ENCODE measurements around the gene CLDN9.
"Not testable (repeated sequence)": the region's sequence is repeated elsewhere in the genome, so short reads cannot be mapped to it uniquely, and the experiment has no call there.

Gene CLDN9

DNA sequence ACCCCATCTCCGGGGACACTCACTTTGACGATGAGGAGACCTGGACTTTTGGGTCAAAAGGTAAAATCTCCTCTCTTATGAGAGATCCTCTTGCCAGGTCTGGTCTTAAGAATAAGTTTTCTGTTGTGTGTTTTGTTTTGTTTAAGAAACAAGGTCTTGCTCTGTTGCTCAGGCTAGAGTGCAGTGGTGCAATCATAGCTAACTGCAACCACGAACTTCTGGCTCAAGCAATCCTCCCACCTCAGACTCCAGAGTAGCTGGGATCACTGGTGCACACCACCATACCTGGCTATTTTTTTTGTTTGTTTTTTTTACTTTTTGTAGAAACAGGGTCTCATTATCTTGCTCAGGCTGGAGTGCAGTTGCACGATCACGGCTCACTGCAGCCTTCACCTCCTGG, 37.8 kb downstream of the CLDN9 start:
- no peak overlapping the region for H3K4me3 ChIP-seq (ENCODE audit: low read depth, low read length)
- DNase-seq (ENCODE audit: low read depth): no peak

DNA sequence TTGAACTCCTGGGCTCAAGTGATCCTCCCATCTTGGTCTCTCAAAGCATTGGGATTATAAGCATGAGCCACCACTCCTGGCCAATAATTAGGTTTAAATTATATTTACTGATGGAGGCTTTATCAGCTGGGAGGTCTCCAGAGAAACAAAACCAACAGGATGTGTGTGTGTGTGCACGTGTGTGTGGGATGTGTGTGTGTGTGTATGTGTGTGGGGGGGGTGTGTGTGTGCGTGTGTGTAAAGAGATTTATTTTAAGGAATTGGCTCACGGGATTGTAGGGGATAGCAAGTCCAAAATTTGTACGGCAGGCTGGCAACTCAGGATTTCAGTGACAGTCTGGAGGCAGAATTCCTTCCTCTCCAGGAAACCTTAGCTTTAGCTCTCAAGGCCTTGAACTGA, 38.3 kb downstream of the CLDN9 start:
- no peak for DNase-seq (ENCODE audit: low read depth)
- H3K4me3 ChIP-seq (ENCODE audit: low read depth, low read length): no peak overlapping the region

DNA sequence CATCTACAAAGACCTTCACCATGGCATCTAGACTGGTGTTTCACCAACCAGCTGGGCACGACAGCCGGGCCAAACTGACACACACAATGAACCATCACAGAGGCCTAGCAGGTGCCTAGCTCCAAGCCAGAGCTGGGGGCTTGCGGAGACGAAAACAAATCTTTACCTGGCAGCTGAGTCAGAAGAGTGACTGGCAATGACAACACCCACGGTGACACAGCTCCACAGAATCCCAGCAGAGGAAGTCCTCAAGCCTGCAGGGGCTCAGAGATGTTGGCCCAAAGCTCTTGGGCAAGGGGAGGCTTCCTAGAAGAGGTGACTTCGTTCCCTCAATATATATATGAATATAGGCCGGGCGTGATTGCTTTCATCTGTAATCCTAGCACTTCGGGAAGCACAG, 38.8 kb downstream of the CLDN9 start:
- H3K4me3 ChIP-seq (ENCODE audit: low read depth, low read length): no peak overlapping the region
- DNase-seq (ENCODE audit: low read depth): no peak

DNA sequence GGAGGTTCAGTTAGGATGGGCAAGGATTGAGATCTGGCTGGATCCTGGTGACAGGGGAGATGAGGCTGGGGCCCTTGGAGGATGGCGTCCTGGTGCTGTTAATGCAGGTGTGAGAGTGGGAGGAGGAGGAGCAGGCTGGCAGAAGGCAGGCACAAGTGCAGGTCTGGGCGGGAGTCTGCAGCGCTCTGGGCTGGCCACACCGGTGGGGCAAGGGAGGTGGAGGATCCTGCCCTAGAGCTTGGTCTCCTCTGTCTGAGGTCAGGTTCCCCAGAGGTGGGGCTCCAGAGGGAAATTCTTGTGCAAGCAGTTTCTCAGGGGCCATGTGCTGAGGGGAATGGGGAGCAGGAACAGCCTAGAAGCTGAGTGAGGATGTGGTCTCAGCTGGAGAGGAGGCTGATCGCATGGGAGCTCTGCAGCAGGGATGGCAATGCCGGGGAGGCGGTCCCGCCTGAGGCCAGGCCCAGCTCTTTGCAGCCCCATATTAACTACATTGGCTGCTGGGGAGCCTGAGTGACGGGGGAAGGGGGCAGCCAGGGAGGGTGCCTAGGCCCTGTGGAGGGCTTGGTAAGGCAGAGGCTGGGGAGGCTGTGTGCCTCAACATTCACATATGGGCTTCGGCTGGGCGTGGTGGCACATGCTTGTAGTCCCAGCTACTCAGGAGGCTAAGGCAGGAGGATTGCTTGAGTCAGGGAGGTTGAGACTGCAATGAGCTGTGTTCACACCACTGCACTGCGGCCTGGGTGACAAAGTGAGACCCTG, 40.0 kb downstream of the CLDN9 start:
- not testable (repeated sequence) for DNase-seq (ENCODE audit: low read depth); H3K4me3 ChIP-seq (ENCODE audit: low read depth, low read length)

DNA sequence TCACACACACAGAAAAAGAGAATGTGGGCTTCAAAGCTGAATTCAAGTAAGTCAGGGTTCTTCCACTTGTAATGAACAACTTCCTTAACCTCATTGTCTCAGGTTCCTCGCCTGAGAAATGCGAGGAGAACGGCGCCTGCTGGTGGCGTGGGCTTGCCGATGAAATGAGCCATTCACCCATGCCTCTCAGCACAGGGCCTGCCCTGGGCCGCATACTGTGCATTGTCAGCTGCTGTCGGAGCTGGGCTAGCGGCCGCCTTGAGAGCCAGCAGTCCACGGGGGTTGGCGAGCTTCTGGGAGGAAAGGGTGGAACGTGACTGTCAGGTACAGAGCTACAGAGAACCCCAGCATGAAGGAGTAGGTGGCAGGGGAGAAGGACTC, 40.6 kb downstream of the CLDN9 start:
- H3K4me3 ChIP-seq (ENCODE audit: low read depth, low read length); DNase-seq (ENCODE audit: low read depth): not testable (repeated sequence)

DNA sequence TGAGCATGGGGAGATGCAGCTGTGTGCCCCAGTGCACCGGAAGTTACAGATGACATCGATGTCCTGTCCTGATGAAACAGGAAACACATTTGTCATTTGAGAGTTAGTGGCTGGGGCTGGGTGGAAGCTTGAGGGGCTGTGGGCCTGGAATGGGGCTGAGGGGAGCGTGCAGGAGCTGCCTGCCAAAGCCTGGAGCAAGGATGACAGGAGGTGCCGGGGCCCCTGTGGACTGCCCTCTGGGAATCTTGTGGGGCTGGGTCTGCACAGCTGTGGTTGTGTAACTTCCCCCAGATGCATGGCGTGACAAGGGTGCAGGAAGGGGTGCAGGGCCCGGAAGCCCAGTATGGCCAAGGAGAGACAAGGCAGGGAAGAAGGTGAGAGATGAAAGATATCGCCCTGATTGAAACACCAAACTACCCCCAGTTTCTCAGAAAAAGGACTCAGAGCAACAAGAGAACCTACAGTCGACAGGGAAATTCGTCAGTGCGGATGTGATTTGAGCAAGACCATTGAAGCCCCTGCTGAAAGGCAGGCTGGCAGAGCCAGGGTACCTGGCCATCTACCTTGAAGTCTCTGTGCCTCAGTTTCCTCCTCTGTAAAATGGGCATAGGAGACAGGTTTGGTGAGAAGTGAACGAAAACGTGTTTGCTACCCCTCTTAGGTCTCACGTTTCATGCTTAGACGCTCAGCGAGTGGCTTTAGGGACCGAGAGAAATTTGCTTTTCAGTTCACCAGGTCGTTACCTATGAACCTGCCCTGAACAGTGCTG, 42.4 kb downstream of the CLDN9 start:
- no peak for DNase-seq (ENCODE audit: low read depth)
- no peak overlapping the region for H3K4me3 ChIP-seq (ENCODE audit: low read depth, low read length)

DNA sequence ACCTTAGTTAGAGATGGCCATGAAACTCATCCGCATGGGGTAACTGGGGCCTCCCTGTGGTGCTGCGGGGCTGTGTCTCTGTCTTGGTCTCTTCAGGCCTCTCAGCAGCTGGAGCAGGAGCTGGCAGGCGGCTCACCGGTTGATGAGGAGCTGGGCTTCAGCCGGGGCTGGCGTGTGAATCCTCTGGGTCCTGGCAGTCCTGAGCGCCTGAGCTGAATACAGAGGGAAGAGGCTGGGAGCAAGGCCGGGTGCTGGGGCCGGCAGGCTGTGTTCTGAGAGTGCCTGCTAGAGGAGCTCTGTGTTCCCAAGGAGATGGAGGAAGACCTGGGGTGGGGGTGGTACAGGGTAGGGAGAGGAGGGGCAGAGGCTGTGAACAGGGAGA, 43.0 kb downstream of the CLDN9 start:
- H3K4me3 ChIP-seq (ENCODE audit: low read depth, low read length); DNase-seq (ENCODE audit: low read depth): not testable (repeated sequence)

DNA sequence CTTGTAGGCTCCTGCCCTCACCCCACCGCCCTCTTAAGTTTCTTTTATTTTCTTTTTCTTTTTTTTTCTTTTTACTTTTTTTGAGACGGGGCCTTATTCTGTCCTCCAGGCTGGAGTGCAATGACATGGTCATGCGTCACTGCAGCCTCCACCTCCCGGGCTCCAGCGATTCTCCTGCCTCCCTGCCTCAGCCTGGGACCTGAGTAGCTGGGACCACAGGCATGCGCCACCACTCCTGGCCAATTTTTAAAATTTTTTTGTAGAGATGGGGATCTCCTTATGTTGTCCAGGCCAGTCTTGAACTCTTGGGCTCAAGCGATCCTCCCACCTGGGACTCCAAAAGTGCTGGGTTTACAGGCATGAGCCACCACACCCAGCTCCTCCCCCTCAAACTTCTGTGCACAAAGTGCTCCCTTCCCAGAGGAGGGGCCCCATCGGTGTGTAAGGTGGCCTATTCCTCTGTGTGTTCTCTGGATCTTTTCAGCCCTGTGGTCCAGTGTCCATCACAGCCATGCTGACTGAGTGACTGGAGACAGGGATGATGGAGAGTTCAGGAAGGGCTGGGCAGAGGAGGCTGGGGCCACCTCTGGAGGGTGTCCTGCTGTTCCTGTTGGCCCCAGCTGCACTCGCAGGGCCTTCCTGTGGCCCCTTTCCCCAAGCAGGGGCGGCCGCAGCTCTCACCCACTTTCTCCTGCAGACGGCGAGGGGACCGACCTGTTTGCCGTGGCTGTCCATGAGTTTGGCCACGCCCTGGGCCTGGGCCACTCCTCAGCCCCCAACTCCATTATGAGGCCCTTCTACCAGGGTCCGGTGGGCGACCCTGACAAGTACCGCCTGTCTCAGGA, 43.8 kb downstream of the CLDN9 start:
- no peak for DNase-seq (ENCODE audit: low read depth)
- H3K4me3 ChIP-seq (ENCODE audit: low read depth, low read length): no peak overlapping the region

DNA sequence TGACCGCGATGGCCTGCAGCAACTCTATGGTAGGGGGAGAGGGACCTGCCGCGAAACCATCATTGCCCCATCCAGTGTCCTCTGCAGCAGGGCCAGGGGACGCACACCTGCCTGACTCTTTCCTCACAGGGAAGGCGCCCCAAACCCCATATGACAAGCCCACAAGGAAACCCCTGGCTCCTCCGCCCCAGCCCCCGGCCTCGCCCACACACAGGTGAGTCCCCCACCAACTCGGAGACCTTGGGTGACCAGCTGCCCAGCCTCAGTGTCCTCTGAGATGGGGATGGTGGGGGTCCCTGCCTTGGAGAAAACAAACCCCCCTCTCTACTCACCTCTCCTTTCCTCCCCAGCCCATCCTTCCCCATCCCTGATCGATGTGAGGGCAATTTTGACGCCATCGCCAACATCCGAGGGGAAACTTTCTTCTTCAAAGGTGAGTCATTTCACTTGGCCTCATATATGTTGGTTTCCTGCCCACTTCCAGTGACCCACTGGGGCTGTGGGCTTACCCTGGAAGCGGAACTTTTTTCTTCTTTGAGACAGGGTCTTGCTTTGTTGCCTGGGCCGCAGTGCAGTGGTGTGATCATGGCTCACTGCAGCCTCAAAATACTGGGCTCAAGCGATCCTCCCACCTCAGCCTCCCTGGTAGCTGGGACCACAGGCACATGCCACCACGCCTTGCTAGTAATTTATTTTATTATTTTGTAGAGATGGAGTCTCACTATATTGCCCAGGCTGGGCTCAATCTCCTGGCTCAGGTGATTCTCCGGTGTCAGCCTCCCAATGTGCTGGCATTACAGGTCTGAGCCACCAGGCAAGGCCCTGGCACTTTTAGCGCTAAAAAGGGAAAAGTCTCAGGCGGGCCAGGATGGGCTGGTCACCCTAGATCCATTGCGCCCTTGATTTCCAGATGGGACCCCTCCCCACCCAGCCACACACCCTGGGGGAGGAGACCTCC, 44.7 kb downstream of the CLDN9 start:
- peak overlapping the region; percentile 86 for H3K4me3 ChIP-seq (ENCODE audit: low read depth, low read length)
- no peak for DNase-seq (ENCODE audit: low read depth)

DNA sequence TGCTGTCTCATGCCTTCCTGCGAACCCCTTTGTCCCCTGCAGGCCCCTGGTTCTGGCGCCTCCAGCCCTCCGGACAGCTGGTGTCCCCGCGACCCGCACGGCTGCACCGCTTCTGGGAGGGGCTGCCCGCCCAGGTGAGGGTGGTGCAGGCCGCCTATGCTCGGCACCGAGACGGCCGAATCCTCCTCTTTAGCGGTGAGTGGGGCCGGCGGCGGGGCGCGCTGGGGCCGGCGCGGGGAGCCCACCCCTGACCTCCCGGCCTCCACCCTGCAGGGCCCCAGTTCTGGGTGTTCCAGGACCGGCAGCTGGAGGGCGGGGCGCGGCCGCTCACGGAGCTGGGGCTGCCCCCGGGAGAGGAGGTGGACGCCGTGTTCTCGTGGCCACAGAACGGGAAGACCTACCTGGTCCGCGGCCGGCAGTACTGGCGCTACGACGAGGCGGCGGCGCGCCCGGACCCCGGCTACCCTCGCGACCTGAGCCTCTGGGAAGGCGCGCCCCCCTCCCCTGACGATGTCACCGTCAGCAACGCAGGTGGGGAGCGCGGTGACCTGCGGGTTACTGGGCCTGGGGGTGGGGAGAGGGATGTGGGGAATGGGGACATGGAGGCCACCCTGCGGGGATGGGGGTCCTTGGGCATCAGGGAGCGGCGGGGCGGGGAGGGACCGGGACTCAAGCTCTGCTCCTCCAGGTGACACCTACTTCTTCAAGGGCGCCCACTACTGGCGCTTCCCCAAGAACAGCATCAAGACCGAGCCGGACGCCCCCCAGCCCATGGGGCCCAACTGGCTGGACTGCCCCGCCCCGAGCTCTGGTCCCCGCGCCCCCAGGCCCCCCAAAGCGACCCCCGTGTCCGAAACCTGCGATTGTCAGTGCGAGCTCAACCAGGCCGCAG, 45.7 kb downstream of the CLDN9 start:
- no peak for DNase-seq (ENCODE audit: low read depth)
- H3K4me3 ChIP-seq (ENCODE audit: low read depth, low read length): peak overlapping the region; percentile 86

DNA sequence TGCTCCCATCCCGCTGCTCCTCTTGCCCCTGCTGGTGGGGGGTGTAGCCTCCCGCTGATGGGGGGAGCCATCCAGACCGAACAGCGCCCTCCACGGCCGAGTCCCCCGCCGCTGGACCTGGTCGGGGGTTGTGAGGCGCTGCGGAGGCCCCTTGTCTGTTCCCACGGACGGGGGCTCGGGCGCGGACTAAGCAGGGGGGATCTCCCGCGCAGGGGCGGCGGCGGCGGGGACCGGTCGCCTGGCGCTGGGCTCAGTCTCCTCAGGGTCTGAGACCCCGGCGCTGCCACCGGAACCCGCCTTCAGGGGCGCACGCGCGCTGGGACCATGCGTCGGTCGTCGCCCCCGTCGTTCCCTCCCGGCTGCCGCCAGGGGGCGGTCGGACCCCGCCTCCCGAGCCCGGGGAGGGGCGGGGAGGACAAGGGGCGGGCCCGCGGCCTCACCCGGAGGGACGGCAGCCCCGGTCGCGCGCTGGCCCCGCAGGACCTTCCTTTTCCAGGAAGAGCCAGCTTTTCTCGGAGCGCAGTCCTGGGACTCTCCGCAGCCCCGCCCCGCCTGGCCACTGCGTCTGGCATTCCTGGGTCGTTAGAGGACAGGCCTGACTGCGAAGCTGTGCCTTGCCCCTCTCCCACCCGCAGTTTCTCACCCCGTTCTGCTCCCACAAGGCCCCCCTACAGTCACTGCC, 46.5 kb downstream of the CLDN9 start:
- peak overlapping the region; percentile 86 for H3K4me3 ChIP-seq (ENCODE audit: low read depth, low read length)
- peak; percentile 36 for DNase-seq (ENCODE audit: low read depth)

DNA sequence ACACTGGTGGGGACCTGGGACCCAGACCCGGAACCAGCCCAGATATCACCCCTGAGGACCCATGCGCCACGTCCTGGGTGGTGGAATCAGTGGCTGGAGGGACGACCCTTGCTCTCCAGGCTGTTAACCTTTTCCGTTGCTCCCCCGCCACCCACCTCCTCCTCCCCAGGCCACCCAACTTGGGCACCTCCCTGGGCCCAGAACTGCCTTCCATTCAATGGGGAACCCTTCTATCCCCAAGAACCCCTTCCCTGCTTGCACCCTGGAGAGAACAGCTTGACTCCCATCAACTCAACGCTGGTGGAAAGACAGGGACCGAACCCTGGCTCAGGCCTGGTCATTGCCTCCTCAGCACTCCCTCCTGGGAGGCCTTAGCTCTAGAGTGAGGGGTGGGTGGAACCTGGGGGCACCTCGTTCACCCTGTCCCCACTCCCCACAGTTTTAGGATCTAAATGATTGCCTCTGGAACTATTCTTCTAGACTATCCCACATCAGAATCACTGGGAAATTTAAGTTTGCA, 47.1 kb downstream of the CLDN9 start:
- DNase-seq (ENCODE audit: low read depth): no peak
- peak overlapping the region; percentile 86 for H3K4me3 ChIP-seq (ENCODE audit: low read depth, low read length)

DNA sequence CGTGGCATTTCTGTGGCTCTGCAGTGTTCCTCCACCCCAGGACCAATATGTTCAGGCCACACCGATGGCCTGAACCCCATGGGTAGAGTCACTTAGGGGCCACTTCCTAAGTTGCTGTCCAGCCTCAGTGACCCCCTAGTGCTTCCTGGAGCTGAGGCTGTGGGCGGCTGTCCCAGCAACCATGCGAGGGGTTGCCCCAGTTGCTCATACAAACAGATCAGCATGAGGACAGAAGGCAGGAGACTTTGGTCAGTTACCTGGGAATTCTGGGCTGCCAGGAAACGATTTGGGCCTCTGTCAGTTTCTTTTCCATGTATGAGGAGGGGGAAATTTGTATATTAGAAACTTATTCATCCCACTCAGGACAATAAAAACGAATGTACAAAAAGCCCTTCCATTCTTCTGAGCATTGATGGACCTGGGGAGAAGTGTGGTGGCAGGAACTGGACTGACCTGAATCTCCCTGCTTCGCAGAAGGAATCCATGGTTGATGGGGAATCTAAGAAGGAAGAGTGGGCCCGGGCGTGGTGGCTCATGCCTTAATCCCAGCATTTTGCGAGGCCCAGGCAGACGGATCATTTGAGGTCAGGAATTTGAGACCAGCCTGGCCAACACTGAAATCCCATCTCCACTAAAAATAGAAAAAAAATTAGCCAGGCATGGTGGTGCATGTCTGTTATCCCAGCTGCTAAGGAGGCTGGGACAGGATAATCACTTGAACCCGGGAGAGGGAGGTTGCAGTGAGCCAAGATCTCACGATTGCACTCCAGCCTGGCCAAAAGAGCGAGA, 47.8 kb downstream of the CLDN9 start:
- H3K4me3 ChIP-seq (ENCODE audit: low read depth, low read length): no peak overlapping the region
- DNase-seq (ENCODE audit: low read depth): no peak

DNA sequence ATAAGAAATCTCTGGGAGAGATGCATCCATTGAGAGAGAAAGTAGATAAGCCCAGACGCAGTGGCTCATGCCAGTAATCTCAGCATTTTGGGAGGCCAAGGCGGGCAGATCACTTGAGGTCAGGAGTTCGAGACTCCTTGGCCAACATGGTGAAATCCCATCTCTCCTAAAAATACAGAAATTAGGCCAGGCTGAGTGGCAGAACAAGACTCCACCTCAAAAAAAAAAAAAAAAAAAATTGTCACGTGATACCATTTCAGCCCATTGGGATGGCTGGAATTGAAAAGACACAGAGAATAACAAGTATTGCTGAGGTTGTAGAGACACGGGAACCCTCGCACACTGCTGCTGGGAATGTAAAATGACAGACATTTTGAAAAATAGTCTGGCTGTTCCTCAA, 49.8 kb downstream of the CLDN9 start:
- H3K4me3 ChIP-seq (ENCODE audit: low read depth, low read length): no peak overlapping the region
- no peak for DNase-seq (ENCODE audit: low read depth)

DNA sequence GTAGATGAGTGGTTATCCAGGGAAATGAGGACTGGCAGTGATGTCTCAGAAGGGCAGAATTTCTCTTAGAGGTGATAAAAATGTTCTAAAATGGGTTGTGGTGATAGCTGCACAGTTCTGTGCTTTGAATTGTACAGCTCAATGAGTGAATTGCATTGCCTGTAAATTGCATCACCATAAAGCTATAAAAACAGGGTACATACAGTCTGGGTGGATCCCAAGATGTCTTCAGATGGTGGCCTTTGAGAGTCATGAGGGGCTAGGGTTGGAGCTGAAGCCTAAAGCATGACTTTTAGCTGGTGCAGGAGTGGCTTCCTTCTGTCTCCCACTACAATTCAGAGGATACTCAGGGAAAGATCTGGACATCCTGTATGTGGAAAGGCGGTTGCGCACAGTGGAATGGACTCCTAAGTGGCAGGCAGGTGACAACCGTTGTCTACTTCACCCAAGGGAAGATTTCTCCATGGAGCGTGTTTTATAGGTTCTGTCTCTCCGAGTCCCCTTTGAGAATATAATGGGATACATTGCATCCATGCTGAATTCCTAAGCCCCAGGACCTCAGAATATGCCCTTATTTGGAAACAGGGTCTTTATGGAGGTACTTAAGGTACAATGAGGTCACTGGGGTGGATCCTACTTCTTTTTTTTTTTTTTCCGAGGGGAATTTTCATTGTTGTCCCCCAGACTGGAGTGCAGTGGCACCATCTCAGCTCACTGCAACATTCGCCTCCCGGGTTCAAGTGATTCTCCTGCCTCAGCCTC, 51.1 kb downstream of the CLDN9 start:
- DNase-seq (ENCODE audit: low read depth): no peak

More for the DNA sequence above, 51.1 kb downstream of the CLDN9 start:
- H3K4me3 ChIP-seq (ENCODE audit: low read depth, low read length): no peak overlapping the region

Measured in skeletal muscle cell (primary cell).